Esophagus muscularis mucosa (tissue), 4 donors: Measurements from ENCODE around the gene ATP6AP2. TPM values are rescaled to one million over a fixed set of nuclear protein-coding genes. Genes with fewer than 3 reads are reported as not detected.

ENCODE experiments used
- DNase-seq: peaks from one replicate; pipeline ENCODE4 v3.0.0-alpha.2; 2017; ENCODE audit errors: extremely low spot score
- H3K27ac ChIP-seq, 4 donors: fragments of 200-600 bp; sonication (generic); replicated peaks in 1 of 4; 1 replicate in 3 of 4; 2 replicates in 1 of 4; pipeline ENCODE4 v1.5.1; 2016 to 2019; ENCODE audit warnings: mild to moderate bottlenecking in 1 of 4
- H3K27me3 ChIP-seq, 4 donors: fragments of 200-600 bp; sonication (generic); one replicate each; pipeline versions ENCODE4 v1.5.1 to v1.6.0; 2016 to 2019
- H3K36me3 ChIP-seq, 4 donors: fragments of 200-600 bp; sonication (generic); one replicate each; pipeline ENCODE4 v1.5.1; 2016 to 2019
- H3K4me1 ChIP-seq, 4 donors: fragments of 200-600 bp; sonication (generic); one replicate each; pipeline ENCODE4 v1.5.1; 2016 to 2019
- H3K4me3 ChIP-seq, 4 donors: fragments of 200-600 bp; sonication (generic); 1 replicate in 2 of 4; 2 replicates in 2 of 4; pipeline ENCODE4 v1.5.1; 2016 to 2019; ENCODE audit warnings: mild to moderate bottlenecking in 4 of 4, moderate library complexity in 1 of 4
- H3K9me3 ChIP-seq, 4 donors: fragments of 200-600 bp; sonication (generic); 1 replicate in 3 of 4; 2 replicates in 1 of 4; pipeline ENCODE4 v1.5.1; 2016 to 2019
- EP300 ChIP-seq: sonication (generic); formaldehyde crosslinking; IDR thresholded peaks from one replicate; pipeline ENCODE4 v1.6.1; 2017; ENCODE audit warnings: antibody characterized with exemption
- POLR2A ChIP-seq: fragments of 450-650 bp; IDR thresholded peaks from one replicate; pipeline ENCODE4 v1.6.1; 2017; ENCODE audit warnings: antibody characterized with exemption, moderate library complexity, mild to moderate bottlenecking, low read depth
- POLR2AphosphoS5 ChIP-seq, 2 donors: sonication (generic); formaldehyde crosslinking; IDR thresholded peaks; one replicate each; pipeline ENCODE4 v1.6.1; 2017; ENCODE audit warnings: antibody characterized with exemption in 2 of 2
- WGBS: methylation state at CpG from one replicate; pipeline ENCODE4 v1.1.5; 2018; 5-methylcytosine and 5-hydroxymethylcytosine counted together
- intact Hi-C: fragments of 100-400 bp; cut with DNase I; formaldehyde crosslinking; loops from one replicate; pipeline ENCODE4 v1.15.1; 2023
- total RNA-seq, 4 donors: library from RNA; depleted of rRNA; stranded (reverse); fragments of >200 nt; gene quantifications; one replicate each; pipeline versions ENCODE4 v1.1.0 to v1.2.1, GENCODE V29; 2016
- TF ChIP-seq, protein P1 (sequence below), 3 experiments: fragments of 200-600 bp in 2 of 3; fragments of 450-650 bp in 1 of 3; sonication (generic) in 2 of 3; IDR thresholded peaks; one replicate each; pipeline ENCODE4 v1.5.1; 2017 to 2019; ENCODE audit warnings: antibody characterized with exemption in 3 of 3, mild to moderate bottlenecking in 2 of 3, moderate library complexity in 1 of 3

ATP6AP2 gene
- total RNA-seq, 4 donors from 2014 or later, result 76.4 to 105 (median 93.3) TPM

DNA sequence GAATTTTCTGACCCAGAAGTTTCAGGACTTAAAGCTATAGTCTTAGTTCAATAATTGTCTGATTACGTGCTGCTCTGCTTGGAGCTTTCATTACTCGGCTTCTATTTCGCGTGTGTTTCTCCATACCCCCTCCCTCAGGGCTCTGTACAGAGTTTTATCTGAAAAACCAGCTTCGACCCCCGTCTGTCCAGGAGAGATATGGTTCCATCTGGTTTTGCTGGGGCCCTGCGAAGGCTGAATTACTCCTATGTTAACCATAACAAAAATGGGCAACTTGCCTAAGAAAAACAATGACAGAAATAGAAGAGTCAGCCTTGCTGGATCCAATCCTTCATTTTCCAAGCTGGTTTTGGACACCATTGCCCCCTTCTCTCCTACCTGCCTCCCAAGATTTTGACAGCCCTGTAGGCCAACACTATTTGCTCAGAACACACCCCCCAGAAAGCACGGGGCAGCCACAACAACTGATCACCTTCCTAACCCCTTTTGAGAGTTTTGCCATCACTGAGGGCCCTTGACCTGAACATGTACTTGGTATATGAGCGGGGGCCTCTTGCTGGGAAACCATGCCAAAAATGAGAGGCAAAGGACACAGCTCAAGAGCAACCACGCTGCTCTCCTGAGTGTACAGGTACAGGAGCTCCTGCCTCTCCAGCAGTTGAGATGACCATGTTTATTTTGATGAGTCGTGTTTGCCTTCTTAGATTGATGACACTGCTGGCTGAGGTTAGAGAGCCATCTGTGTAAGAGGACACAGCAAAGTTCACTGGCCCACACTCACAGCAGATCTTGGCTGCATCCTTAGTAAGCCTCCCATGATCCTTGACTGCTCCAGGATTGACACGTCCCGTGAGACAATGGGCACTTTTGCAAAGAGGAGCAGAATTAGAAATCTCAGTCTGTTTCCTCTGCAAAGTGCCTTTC lies 36.2 kb upstream of the ATP6AP2 start:
- intact Hi-C loops, result loop anchor here (5.0 to 10.0 kb wide), 2 partner anchors 570 to 708 kb away; no protein-coding TSS in a partner anchor

DNA sequence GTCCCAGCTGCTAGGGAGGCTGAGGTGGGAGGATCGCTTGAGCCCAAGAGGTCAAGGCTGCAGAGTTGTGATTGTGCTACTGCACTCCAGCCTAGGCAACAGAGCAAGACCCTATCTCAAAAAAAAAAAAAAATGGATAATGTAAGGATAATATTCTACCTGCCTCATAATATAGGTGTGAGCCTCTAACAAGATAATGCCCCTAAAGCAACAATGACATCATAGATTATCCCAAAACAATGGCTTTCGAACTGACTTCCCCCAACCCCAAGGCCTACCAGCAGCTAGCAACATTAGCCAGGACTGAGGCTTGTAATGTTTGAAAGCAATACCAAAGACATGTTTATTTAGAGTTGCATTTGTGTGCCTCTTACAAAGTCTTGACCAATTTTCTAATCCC lies 33.9 kb upstream of the ATP6AP2 start:
- H3K27me3 ChIP-seq, result peaks cover 0 to 7% (median 0%) of the 10 kb centered on the region in 4 donors
- H3K9me3 ChIP-seq, result no peaks in the 10 kb centered on the region
- TF ChIP-seq EP300 (no peak), POLR2AphosphoS5 (IDR thresholded peaks at IDR 0.05) (no peak), POLR2A (no peak)
- TF ChIP-seq, protein P1, sequence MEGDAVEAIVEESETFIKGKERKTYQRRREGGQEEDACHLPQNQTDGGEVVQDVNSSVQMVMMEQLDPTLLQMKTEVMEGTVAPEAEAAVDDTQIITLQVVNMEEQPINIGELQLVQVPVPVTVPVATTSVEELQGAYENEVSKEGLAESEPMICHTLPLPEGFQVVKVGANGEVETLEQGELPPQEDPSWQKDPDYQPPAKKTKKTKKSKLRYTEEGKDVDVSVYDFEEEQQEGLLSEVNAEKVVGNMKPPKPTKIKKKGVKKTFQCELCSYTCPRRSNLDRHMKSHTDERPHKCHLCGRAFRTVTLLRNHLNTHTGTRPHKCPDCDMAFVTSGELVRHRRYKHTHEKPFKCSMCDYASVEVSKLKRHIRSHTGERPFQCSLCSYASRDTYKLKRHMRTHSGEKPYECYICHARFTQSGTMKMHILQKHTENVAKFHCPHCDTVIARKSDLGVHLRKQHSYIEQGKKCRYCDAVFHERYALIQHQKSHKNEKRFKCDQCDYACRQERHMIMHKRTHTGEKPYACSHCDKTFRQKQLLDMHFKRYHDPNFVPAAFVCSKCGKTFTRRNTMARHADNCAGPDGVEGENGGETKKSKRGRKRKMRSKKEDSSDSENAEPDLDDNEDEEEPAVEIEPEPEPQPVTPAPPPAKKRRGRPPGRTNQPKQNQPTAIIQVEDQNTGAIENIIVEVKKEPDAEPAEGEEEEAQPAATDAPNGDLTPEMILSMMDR (IDR thresholded peaks at IDR 0.05), result no peak
- H3K4me1 ChIP-seq, result peaks cover 0 to 12% (median 9%) of the 10 kb centered on the region in 4 donors
- H3K36me3 ChIP-seq, result no peaks in the 10 kb centered on the region
- no peak overlapping the region for H3K27ac ChIP-seq
- DNase-seq, result no peak
- WGBS, result 87% methylated on average over 2 of the region's 2 CpGs
- intact Hi-C loops, result loop anchor here (10.0 kb wide), 1 partner anchor 568 kb away; no protein-coding TSS in a partner anchor
- H3K4me3 ChIP-seq, result no peak overlapping the region

More for the DNA sequence above, 36.2 kb upstream of the ATP6AP2 start:
- Histone ChIP-seq H3K27ac (no peak overlapping the region), H3K27me3 (peaks cover 0 to 7% (median 0%) of the 10 kb centered on the region in 4 donors), H3K36me3 (no peaks in the 10 kb centered on the region), H3K9me3 (no peaks in the 10 kb centered on the region), H3K4me1 (peaks cover 0 to 12% (median 9%) of the 10 kb centered on the region in 4 donors), H3K4me3 (peak overlapping the region in 2 of 4 donors; percentile 9 to 24)
- no peak for TF ChIP-seq EP300
- no peak for TF ChIP-seq POLR2A
- no peak for TF ChIP-seq POLR2AphosphoS5 (IDR thresholded peaks at IDR 0.05)
- TF ChIP-seq, protein P1 (IDR thresholded peaks at IDR 0.05), result no peak
- no peak for DNase-seq
- 71% methylated on average over 13 of the region's 13 CpGs for WGBS

DNA sequence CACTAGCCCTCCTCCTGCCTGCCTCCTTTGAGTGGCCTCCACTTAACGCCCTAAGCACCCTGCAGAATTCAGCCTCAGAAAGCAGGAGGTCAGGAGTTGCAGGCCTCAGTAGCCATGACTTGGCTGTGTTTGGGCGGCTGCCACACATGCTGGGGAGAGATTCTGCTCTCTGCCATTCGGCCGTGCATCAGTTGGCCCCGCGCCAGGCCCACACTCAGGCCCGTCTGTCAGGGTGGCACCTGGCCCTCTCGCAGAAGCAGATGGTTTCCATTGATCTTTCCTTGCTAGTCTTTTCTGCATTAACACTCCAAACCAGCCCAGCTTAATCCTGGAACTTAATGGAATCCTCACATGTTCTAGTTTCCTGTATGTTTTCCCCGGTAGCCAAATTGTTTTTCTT lies 30.7 kb upstream of the ATP6AP2 start:
- intact Hi-C loops, result no loop called here
- 59% methylated on average over 7 of the region's 9 CpGs for WGBS
- peaks cover 0 to 12% (median 0%) of the 10 kb centered on the region in 4 donors for H3K27me3 ChIP-seq
- H3K4me3 ChIP-seq, result no peak overlapping the region
- no peaks in the 10 kb centered on the region for H3K9me3 ChIP-seq
- H3K4me1 ChIP-seq, result no peaks in the 10 kb centered on the region
- DNase-seq, result no peak
- H3K27ac ChIP-seq, result no peak overlapping the region
- no peak for TF ChIP-seq POLR2AphosphoS5 (IDR thresholded peaks at IDR 0.05)
- no peak for TF ChIP-seq EP300
- no peak for TF ChIP-seq POLR2A
- TF ChIP-seq, protein P1 (IDR thresholded peaks at IDR 0.05), result no peak
- no peaks in the 10 kb centered on the region for H3K36me3 ChIP-seq

DNA sequence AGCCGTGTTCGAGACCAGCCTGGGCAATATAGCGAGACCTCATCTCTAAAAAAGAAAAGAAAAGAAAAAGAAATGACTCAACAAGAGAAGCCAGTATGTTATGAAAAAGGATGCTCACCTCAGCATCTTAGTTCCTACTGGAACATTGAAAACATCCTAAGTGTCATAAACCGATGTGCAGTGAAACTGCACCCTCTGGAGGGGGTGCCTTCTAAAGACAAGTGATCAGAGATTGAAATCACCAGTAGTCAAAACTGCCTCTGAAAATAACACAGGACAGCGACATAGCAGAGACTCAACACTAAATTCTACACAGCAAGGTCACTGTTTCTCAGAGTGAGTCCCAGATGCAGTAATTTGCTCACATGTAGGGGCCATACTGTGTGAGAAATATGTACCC lies 28.0 kb upstream of the ATP6AP2 start:
- peaks cover 0 to 12% (median 0%) of the 10 kb centered on the region in 4 donors for H3K27me3 ChIP-seq
- no peaks in the 10 kb centered on the region for H3K4me1 ChIP-seq
- TF ChIP-seq POLR2A (no peak), POLR2AphosphoS5 (IDR thresholded peaks at IDR 0.05) (no peak), EP300 (no peak)
- TF ChIP-seq, protein P1 (IDR thresholded peaks at IDR 0.05), result no peak
- H3K27ac ChIP-seq, result no peak overlapping the region
- no peaks in the 10 kb centered on the region for H3K36me3 ChIP-seq
- 74% methylated on average over 5 of the region's 5 CpGs for WGBS
- no peak overlapping the region for H3K4me3 ChIP-seq
- no peaks in the 10 kb centered on the region for H3K9me3 ChIP-seq
- no peak for DNase-seq
- intact Hi-C loops, result no loop called here
